Left ventricle myocardium inferior (tissue), 1 donor: ENCODE results near the gene NEDD8. TPM values are rescaled to one million over a fixed set of nuclear protein-coding genes. Genes with fewer than 3 reads are reported as not detected.
"Not testable (repeated sequence)": the region's sequence is repeated elsewhere in the genome, so short reads cannot be mapped to it uniquely, and the experiment has no call there.

ENCODE experiments used
- DNase-seq: peaks from one replicate; pipeline ENCODE4 v3.0.0-alpha.2; 2020
- H3K27ac ChIP-seq: fragments of 200-600 bp; replicated peaks from 2 replicates; pipeline ENCODE4 v1.8.0; 2021
- H3K27me3 ChIP-seq: fragments of 200-600 bp; 2 replicates; pipeline ENCODE4 v1.8.0; 2021; ENCODE audit warnings: low read depth
- H3K36me3 ChIP-seq: fragments of 200-600 bp; 2 replicates; pipeline ENCODE4 v1.8.0; 2021
- H3K4me1 ChIP-seq: fragments of 200-600 bp; 2 replicates; pipeline ENCODE4 v1.8.0; 2021
- H3K4me3 ChIP-seq: fragments of 200-600 bp; 2 replicates; pipeline ENCODE4 v1.8.0; 2021; ENCODE audit warnings: mild to moderate bottlenecking, moderate library complexity
- H3K9me3 ChIP-seq: fragments of 200-600 bp; replicated peaks from 2 replicates; pipeline ENCODE4 v1.8.0; 2021
- CTCF ChIP-seq: fragments of 200-600 bp; IDR thresholded peaks from 2 replicates; pipeline ENCODE4 v1.8.0; 2021; ENCODE audit warnings: antibody characterized with exemption, mild to moderate bottlenecking, borderline replicate concordance
- intact Hi-C: fragments of 100-400 bp; cut with micrococcal nuclease; formaldehyde crosslinking; loops from one replicate; pipeline ENCODE4 v1.11.0; 2022
- total RNA-seq: library from RNA; stranded (reverse); fragmentation: NEBNext Ultra II Directional; extraction: Animal tissue kit (Norgen Biotek cat#: 25700); gene quantifications from one replicate; pipeline ENCODE4 v1.2.1, GENCODE V29; 2021
- donor health status: DM: no; HTN: yes; CAD: no; lungs with severe emphysema.

NEDD8 gene
- total RNA-seq, 1 donor from 2014 or later = 214 TPM

DNA sequence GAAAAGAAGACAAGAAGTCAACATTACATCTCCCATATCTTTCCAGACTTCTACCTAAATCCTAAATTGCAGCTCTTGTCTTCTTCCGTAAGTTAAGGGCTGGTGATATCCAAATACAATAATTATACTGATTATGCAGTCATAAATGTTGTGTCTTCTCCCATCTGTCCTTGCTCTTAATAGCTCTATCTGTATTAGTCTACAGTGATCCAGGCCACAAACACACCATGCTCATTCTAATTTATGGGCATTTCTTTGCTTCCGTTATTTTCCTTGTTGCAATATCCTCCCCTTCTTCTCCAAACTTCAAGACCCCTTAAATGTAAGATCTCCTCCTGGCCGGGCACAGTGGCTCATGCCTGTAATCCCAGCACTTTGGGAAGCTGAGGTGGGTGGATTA lies 12.6 kb downstream of the NEDD8 start:
- no peak for DNase-seq
- no peak for TF ChIP-seq CTCF
- Histone ChIP-seq H3K4me3 (no peak overlapping the region), H3K9me3 (no peaks in the 10 kb centered on the region), H3K4me1 (peaks cover 26% of the 10 kb centered on the region), H3K36me3 (peaks cover 9% of the 10 kb centered on the region), H3K27ac (no peak overlapping the region), H3K27me3 (no peaks in the 10 kb centered on the region)
- intact Hi-C loops = no loop called here

DNA sequence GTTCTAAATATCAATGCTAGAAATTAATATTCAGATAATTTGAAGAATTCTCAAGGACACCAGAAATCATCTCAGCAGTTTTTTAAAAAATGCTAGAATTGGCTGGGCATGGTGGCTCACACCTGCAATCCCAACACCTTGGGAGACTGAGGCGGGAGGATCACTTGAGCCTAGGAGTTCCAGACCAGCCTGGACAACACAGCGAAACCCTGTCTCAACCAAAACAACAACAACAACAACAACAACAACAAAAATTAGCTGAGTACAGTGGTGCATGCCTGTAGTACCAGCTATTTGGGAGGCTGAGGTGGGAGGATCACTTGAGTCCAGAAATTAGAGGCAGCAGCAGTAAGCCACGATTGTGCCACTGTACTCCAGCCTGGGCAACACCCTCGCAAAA lies 13.1 kb downstream of the NEDD8 start:
- H3K4me3 ChIP-seq = no peak overlapping the region
- intact Hi-C loops = no loop called here
- H3K27ac ChIP-seq = no peak overlapping the region
- H3K27me3 ChIP-seq = no peaks in the 10 kb centered on the region
- no peak for TF ChIP-seq CTCF
- H3K36me3 ChIP-seq = peaks cover 9% of the 10 kb centered on the region
- H3K4me1 ChIP-seq = peaks cover 27% of the 10 kb centered on the region
- H3K9me3 ChIP-seq = no peaks in the 10 kb centered on the region
- DNase-seq = no peak

DNA sequence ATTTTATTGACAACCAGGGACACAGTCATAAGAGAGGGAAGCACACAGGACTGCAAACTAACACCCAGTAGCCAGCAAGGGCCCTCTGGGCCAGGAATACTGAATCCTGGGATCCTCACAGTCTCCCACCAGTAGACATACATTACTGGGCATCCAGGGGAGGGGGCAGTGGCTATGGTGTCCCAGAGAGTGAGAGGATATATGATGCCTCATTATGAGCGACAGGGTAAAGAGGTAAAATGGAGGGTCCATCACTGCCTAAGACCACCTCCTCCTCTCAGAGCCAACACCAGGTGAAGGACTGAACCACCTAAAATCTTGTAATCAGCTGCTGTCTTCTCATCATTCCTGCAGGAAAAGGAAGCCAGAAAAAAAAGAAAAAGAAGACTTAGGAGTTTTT lies 15.3 kb downstream of the NEDD8 start:
- DNase-seq, H3K9me3 ChIP-seq, H3K27ac ChIP-seq, H3K36me3 ChIP-seq, H3K27me3 ChIP-seq, intact Hi-C loops, H3K4me3 ChIP-seq: not testable (repeated sequence)
- H3K4me1 ChIP-seq = peaks cover 43% of the 10 kb centered on the region

- Histone ChIP-seq H3K9me3 (no peaks in the 10 kb centered on the region), H3K4me3 (peak overlapping the region; percentile 73), H3K27ac (peak overlapping the region; percentile 97), H3K4me1 (peaks cover 43% of the 10 kb centered on the region), H3K27me3 (no peaks in the 10 kb centered on the region), H3K36me3 (peaks cover 11% of the 10 kb centered on the region)
- DNase-seq = no peak
- TF ChIP-seq CTCF = no peak
- intact Hi-C loops = no loop called here
Measured at GRCh38 chr14:24216345-24216699, 15.8 kb downstream of the NEDD8 start.

DNA sequence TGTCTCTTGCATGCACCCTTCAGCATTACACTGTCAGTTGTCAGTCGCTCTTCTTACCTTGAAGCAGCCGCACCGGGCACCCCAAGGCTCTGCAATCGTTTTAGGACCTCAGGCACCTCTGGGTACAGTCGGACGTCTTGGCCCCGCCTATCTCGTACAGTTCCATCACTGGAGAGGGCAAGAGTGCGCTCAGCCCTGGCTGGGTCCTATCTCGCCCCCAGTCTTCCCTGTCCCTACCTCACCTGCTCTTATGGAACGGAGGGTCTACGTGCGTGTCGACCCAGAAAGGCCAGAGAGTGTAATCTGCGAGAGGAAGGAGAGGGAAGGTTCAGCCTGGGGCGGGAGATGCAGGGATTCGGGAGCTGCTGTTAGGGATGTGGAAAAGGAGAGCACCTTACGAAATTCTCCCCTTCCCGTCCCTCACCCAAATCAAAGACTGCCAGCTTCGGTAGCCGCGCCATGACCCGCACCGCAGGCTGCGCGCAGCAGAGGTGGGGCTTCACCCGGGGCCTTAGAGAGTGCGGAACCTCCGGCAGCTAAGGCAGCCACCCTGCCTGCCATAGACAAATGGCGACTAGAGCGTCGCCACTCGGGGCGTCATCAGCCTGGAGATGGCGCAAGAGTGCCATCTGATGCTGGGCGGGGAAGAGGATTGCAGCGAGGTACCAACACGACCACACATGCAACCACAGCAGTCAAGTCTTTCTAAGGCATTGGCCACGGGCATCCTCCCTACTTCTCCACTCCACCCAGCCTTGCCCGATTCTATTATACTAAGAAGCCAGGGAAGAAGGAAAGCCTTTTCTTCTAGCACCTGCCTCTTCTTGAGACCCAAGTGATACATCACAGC lies 16.4 kb downstream of the NEDD8 start, which contains the start of gene MDP1:
Gene MDP1 (minus strand): TSS at position 572 of the 850 bp plus-strand sequence. CDS start 111 bp downstream, at position 461.
- TF ChIP-seq CTCF = peak; percentile 58
- peak within 1 kb of the TSS; percentile 97 for H3K27ac ChIP-seq
- peaks cover 17% of the 10 kb centered on the region for H3K36me3 ChIP-seq
- H3K9me3 ChIP-seq = no peaks in the 10 kb centered on the region
- peaks cover 43% of the 10 kb centered on the region for H3K4me1 ChIP-seq
- intact Hi-C loops = no loop called here
- peak within 1 kb of the TSS; percentile 73 for H3K4me3 ChIP-seq
- no peaks in the 10 kb centered on the region for H3K27me3 ChIP-seq
- DNase-seq = peak; percentile 87
